ENCODE measurements around the gene RASA4B. TPM values are rescaled to one million over a fixed set of nuclear protein-coding genes. Genes with fewer than 3 reads are reported as not detected.
"Not testable (repeated sequence)": the region's sequence is repeated elsewhere in the genome, so short reads cannot be mapped to it uniquely, and the experiment has no call there.

Gene RASA4B
- total RNA-seq = 10 to 100 TPM; 21.8 to 23.9 TPM

DNA sequence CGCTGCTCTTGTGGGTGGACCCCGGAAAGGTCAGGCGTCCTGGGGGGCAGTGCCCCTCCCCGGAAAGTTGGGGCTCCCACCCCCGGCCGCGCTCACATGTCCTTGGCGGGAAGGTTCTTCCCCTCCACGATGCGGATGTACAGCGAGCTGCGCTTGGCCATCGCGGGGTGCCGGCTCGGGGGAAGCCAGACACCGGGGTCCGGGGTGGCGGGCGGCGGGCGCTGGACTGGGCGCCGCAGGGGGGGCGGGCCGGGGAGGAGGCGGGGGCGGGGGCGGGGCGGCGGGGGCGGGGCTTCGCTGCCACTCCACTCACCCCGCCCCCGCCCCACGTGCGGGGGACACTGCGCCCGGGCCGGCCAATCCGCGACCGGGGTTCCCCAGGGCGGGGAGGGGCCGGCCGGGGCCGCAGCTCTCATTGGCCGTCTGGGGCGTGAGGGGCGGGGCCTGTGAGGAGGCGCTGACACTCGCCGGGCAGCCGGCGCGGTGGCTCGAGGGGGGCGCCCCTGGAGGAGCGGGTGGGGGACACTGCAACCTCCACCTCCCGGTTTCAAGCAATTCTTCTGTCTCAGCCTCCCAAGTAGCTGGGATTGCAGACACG is at the start of gene RASA4B:
TSS of gene RASA4B (minus strand) at position 228 of the 598 bp plus-strand sequence. CDS start at position 161, 67 bp downstream.
- H3K36me3 Mint-ChIP-seq; DNase-seq (ENCODE audit: low spot score in 2 of 2); H3K9me3 Mint-ChIP-seq; H3K27ac Mint-ChIP-seq: not testable (repeated sequence)
- peak; percentile 88 to 97 for ATAC-seq

DNA sequence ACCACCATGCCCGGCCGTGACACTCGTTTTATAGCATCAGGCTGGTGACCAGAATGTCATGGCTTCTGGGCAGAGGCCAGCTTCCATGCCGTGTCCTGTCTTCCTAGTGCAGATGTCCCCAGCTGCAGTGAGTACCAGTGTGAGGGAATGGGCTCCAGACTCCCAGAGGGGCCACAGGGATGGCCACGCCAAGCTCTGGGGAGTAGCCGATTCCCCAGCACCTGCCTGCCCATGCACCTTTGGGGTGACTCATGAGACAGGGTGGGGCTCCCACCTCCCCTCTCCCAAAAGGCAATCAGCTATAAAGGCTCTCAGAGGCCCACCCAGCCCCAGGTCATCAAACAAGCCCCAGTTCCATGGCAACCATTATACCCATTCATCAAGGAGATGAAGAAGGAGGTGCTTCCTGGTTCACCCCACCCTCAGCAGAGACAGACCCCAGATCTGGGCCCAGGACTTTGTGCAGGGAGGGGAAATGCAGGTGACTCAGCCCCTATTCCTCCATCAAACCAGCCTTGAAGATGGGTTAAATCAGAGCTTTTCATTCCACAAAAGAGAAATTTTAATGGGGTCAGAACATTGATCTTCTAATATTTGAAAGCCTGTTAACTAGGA is 33.3 kb upstream of the RASA4B start, which contains the start of gene SPDYE2:
TSS of gene SPDYE2 (plus strand) at position 419 of the 615 bp plus-strand sequence. CDS start 2,030 bp downstream, outside the sequence.
- peak within 1 kb of the TSS in 1 of 2 donors; percentile 55 for H3K27ac Mint-ChIP-seq
- not testable (repeated sequence) for DNase-seq (ENCODE audit: low spot score in 2 of 2); H3K9me3 Mint-ChIP-seq; H3K36me3 Mint-ChIP-seq
- peak in 1 of 2 donors; percentile 12 for ATAC-seq

DNA sequence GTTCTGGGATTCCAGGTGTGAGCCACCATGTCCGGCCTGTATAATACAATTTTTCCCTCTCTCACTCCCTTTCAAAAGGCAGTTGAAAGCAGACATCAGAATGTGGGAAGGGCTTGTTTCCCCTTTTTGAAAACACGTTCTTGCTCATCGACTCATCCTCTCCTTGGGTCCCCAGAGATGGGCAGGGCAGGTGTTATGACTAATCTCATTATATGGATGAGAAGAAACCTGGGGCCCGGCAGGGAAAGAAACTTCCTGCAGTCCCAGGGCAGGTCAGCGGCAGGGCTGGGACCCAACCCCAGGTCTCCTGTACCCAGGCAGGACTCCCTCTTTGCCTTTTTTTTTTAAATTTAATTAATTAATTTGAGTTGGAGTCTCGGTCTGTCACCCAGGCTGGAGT is 28.8 kb upstream of the RASA4B start:
- H3K9me3 Mint-ChIP-seq; H3K36me3 Mint-ChIP-seq; H3K27ac Mint-ChIP-seq; DNase-seq (ENCODE audit: low spot score in 2 of 2): not testable (repeated sequence)
- ATAC-seq = peak; percentile 59 to 63

DNA sequence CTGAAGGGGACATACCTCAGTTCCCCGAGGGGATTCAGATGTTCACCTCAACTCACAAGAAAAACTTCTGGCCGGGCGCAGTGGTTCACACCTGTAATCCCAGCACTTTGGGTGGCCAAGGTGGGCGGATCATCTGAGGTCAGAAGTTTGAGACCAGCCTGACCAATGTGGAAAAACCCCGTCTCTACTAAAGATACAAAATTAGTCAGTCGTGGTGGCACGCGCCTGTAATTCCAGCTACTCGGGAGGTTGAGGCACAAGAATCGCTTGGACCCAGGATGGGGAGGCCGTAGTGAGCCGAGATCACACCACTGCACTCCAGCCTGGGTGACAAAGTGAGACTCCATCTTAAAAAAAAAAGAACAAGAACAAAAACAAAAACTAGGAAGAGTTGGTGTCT is 27.7 kb upstream of the RASA4B start:
- ATAC-seq = peak in 1 of 2 donors; percentile 15
- DNase-seq (ENCODE audit: low spot score in 2 of 2); H3K36me3 Mint-ChIP-seq; H3K27ac Mint-ChIP-seq; H3K9me3 Mint-ChIP-seq: not testable (repeated sequence)

DNA sequence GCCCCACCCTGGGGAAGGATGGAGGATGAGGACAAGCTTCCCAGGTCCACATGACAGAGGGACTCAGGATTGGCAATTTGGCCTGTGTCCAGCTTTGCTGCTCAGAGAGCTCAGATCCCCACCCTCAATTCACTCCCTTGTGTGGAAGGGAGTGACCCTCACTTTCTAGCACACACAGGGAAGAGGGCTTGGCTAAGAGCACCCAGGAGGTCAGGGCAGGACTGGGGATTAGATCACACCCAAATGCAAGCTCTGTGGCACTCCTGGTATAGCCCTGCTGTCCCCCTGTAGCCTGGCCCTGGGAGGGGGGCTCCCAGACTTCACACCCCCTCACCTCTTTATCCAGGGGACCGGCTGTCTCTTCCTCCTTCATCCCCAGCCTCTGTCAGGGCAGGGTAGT is 26.8 kb upstream of the RASA4B start:
- H3K36me3 Mint-ChIP-seq, ATAC-seq, H3K27ac Mint-ChIP-seq: not testable (repeated sequence)

DNA sequence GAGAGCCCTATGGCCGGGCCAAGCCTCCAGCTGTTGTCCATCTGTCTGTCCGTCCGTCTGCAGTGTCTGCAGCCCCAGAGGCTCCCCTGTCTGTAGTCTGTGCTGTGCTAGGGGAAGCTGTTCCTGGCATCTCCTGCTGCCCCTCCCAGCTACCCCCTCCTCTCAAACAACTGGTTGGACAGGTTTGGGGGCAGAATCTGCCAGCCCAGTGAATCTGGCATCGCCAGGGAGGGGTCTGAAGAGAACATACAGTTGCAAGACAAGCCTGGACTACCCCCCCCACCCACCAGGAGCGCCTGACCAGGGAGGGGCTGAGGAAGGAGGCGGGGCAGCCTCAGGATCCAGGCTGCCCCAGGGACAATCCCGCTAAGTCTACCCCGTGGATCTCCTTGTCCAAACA is 26.0 kb upstream of the RASA4B start, which contains the start of gene UPK3BL2:
TSS of gene UPK3BL2 (minus strand) at position 101 of the 400 bp plus-strand sequence. CDS start at position 41, 60 bp downstream.
- not testable (repeated sequence) for ATAC-seq; H3K9me3 Mint-ChIP-seq; H3K36me3 Mint-ChIP-seq; DNase-seq (ENCODE audit: low spot score in 2 of 2)
- peak within 1 kb of the TSS in 1 of 2 donors; percentile 77 for H3K27ac Mint-ChIP-seq

More for the DNA sequence above, 26.8 kb upstream of the RASA4B start:
- DNase-seq (ENCODE audit: low spot score in 2 of 2); H3K9me3 Mint-ChIP-seq: not testable (repeated sequence)

DNA sequence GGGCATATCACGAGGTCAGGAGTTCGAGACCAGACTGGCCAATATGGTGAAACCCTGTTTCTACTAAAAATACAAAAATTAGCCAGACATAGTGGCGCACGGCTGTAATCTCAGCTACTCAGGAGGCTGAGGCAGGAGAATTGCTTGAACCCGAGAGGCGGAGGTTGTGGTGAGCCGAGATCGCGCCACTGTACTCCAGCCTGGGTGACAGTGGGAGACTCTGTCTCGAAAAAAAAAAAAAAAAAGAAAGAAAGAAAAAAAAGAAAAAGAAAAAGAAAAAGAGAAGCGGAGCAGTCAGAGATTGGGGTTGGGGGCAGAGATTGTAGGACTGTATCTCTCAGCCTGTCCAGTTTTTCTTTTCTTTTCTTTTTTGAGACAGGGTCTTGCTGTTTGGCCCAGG is 25.2 kb upstream of the RASA4B start:
- DNase-seq (ENCODE audit: low spot score in 2 of 2); H3K36me3 Mint-ChIP-seq; H3K9me3 Mint-ChIP-seq; ATAC-seq: not testable (repeated sequence)
- peak overlapping the region in 1 of 2 donors; percentile 77 for H3K27ac Mint-ChIP-seq

DNA sequence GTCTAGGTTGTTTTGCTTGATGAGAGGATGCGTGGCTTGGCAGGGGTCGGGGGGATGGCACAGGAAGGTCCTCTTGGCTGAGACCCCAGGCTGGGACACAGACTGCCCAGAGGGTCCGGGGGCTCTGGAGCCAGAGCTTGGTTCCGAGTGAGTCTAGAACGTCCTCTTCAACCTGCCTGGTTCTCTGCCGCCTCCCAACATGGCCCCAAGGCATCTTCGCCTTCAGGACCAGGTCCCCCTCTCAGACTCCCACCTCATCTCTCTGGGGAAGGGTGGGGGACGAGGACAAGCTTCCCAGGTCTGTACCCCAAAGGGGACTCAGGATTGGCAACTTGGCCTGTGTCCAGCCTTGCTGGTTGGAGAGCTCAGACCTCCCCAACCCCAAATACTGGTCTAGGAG is 24.5 kb upstream of the RASA4B start:
- DNase-seq (ENCODE audit: low spot score in 2 of 2); H3K9me3 Mint-ChIP-seq; H3K36me3 Mint-ChIP-seq; H3K27ac Mint-ChIP-seq; ATAC-seq: not testable (repeated sequence)

DNA sequence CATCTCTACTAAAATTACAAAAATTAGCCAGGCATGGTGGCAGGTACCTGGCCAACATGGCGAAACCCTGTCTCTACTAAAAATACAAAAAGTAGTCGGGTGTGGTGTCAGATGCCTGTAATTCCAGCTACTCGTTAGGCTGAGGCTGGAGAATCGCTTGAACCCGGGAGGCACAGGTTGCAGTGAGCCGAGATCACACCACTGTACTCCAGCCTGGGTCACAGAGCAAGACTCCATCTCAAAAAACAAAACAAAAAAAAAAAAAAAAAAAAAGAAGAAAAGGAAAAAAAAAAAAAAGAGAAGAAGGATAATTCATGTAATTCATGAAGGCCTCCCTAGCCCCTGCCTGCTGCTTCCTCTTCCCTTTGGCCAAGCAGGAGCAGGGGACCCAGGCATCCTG is 23.0 kb upstream of the RASA4B start:
- H3K36me3 Mint-ChIP-seq; H3K9me3 Mint-ChIP-seq; DNase-seq (ENCODE audit: low spot score in 2 of 2); H3K27ac Mint-ChIP-seq; ATAC-seq: not testable (repeated sequence)

DNA sequence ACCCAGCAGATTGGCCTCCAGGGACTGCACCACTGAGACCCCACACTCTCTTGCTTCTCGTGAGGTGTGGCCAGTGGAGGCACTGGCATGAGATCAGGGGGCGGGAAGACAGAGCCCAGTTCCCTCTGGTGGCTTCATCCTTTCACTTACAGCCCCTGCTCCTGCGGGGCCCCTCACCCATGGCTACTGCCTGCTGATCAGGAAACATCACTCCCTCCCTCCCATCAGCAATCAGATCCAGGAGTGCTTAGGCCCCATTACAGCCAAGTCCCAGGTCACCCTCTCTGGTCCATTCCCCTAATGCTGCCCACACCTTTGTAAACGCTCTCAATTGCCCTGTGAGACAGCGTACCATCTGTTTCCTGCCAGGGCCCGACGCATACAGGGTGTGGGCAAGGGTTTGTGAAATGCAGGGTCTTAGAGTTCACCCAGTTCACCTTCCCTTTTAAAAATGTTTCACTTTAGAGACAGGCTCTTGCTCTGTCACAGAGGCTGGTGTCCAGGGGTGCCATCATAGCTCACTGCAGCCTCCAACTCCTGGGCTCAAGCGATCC is 17.6 kb upstream of the RASA4B start:
- H3K9me3 Mint-ChIP-seq = not testable (repeated sequence)

DNA sequence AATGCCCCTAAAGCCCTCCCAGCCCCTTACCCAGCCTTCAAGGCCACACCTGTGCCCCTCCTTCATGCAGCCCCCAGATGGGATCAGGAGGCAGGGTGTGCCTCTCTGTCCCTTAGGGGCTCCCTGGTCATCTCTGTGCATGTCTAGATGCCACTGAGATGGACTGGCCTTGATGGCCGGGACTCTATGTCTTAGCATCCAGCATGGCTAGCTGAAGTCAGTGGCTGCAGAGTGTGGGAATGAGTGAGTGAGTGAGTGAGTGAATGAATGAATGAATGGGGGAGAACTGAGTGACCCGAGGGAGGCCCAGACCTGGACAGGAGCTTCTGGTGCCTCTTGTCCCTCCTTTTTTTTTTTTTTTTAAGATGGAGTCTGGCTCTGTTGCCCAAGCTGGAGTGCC is 14.6 kb upstream of the RASA4B start:
- not testable (repeated sequence) for H3K9me3 Mint-ChIP-seq; H3K27ac Mint-ChIP-seq; ATAC-seq; DNase-seq (ENCODE audit: low spot score in 2 of 2); H3K36me3 Mint-ChIP-seq

More for the DNA sequence above, 17.6 kb upstream of the RASA4B start:
- not testable (repeated sequence) for DNase-seq (ENCODE audit: low spot score in 2 of 2); ATAC-seq; H3K36me3 Mint-ChIP-seq
- peak overlapping the region in 1 of 2 donors; percentile 86 for H3K27ac Mint-ChIP-seq

DNA sequence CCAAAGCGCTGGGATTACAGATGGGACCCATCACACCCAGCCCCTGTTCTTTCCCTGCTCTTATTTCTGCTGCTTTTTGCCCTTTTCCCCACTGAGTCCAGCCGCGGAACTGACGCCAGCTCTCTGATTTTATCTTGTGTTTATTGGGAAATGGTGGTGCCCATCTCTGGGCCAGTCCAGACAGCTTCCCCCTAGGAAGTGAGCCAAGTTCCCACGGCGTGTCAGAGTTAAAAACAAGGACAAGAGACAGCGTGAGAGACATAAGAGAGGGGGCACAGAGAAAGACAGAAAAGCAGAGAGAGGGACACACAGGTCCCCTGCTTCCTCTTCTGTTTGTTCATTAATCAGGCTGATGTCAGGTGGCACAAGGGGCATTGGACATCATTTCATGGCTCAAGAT is 14.0 kb upstream of the RASA4B start:
- not testable (repeated sequence) for DNase-seq (ENCODE audit: low spot score in 2 of 2); ATAC-seq; H3K27ac Mint-ChIP-seq; H3K9me3 Mint-ChIP-seq; H3K36me3 Mint-ChIP-seq

DNA sequence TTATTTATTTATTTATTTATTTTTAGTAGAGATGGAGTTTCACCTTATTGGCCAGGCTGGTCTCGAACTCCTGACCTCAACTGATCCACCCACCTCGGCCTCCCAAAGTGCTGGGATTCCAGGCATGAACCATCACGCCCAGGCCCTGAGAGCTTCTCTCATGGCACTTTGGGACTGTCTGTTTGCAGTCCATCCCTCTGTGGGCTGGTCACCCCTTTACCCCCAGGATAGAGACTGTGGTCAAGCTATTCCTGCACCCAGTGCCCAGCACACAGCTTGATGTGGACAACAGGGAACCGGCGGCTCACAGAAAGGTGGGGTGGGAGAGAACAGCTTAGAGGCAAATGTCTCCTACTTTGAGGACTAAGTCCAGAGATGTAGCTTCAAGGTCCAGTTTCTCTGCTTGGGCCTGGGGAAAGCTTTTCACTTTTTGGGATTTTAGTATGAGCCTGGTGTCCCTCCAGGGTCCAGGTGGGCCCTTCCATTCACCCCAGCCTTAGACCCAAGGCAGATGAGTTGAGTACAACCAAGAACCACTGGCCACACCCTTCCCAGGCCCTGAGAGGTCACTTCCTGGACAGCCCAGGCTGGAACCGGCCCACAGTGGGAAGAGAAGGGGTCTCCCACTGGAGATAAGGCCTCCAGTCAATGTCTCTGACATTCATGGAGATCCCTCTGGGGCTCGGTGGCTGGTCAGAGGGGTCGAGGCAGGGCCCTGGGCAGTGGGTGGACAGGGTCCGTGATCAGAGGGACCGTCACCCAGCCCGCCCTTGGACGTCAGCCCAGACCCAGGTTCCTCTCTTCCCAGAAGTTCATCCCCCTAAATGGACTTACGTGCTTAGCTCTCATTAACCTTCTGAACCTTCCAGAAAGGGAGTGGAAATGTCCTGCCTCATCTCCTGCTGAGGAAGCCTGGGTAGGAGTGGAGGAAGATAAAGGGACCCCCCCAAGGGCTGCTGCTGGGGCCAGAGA is 10.5 kb upstream of the RASA4B start:
- H3K9me3 Mint-ChIP-seq; H3K36me3 Mint-ChIP-seq; DNase-seq (ENCODE audit: low spot score in 2 of 2); H3K27ac Mint-ChIP-seq; ATAC-seq: not testable (repeated sequence)

DNA sequence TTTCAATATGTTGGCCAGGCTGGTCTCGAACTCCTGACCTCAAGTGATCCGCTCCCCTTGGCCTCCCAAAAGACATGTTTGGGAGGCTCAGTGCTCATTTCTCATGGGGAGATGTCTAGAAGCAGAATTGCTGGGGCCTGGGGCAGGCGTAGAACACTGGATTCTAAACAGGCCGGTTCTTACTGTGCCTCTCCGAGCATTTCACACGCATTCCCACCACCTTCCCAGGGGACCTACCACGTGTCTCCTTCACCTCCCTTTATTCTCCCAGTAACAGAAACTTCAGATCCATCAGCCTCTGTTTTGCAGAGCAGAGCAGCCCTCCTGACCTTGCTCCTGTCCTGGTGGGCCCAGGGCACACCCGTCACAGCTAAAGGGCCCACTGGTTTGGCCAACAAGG is 9.6 kb upstream of the RASA4B start:
- not testable (repeated sequence) for H3K27ac Mint-ChIP-seq; H3K9me3 Mint-ChIP-seq; DNase-seq (ENCODE audit: low spot score in 2 of 2); H3K36me3 Mint-ChIP-seq; ATAC-seq

DNA sequence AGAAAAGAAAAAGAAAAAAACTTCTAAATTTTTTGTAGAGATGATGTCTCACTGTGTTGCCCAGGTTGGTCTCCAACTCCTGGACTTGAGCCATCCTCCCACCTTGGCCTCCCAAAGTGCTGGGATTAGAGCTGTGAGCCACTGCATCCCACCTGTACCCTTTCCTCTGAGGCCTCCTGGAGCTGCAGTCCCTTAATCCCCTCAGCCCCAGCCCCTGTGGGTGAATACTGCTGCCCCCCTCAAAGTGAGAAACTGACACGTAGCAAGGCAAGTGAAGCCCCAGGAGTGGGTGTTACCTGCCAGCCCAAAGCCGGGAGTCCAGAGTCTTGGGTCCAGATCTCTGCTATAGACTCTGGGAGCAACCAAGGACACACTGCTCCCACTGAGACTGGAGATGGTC is 7.2 kb upstream of the RASA4B start:
- not testable (repeated sequence) for DNase-seq (ENCODE audit: low spot score in 2 of 2)

DNA sequence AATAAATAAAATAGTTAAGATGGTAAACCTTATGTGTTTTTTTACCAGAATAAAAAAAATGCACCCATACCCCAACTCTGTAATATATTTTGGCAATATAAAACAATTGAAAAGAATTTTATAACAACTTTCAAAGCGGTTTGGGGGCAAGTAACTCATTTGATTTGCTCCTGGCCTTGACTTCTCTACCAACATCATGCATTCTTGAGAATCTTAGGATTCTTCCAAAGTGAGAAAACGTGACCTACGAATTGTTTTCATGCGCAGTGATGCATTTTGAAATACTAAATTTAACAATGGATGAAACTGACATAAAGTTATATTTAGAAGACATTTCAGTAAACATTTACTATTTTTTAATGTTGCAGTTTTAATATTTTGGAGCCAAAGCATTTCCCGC is 3.2 kb upstream of the RASA4B start:
- H3K36me3 Mint-ChIP-seq; DNase-seq (ENCODE audit: low spot score in 2 of 2); ATAC-seq; H3K27ac Mint-ChIP-seq; H3K9me3 Mint-ChIP-seq: not testable (repeated sequence)

More for the DNA sequence above, 7.2 kb upstream of the RASA4B start:
- not testable (repeated sequence) for H3K9me3 Mint-ChIP-seq, H3K27ac Mint-ChIP-seq, H3K36me3 Mint-ChIP-seq
- peak in 1 of 2 donors; percentile 4 for ATAC-seq

Data from activated naive CD4-positive, alpha-beta T cell treated with anti-CD3 and anti-CD28 coated beads, Interleukin-2, amount 50 U/mL, for 72 hours (primary cell).